Measurements from ENCODE around the gene ARF5.
"Not testable (repeated sequence)": the region's sequence is repeated elsewhere in the genome, so short reads cannot be mapped to it uniquely, and the experiment has no call there.

Gene ARF5

DNA sequence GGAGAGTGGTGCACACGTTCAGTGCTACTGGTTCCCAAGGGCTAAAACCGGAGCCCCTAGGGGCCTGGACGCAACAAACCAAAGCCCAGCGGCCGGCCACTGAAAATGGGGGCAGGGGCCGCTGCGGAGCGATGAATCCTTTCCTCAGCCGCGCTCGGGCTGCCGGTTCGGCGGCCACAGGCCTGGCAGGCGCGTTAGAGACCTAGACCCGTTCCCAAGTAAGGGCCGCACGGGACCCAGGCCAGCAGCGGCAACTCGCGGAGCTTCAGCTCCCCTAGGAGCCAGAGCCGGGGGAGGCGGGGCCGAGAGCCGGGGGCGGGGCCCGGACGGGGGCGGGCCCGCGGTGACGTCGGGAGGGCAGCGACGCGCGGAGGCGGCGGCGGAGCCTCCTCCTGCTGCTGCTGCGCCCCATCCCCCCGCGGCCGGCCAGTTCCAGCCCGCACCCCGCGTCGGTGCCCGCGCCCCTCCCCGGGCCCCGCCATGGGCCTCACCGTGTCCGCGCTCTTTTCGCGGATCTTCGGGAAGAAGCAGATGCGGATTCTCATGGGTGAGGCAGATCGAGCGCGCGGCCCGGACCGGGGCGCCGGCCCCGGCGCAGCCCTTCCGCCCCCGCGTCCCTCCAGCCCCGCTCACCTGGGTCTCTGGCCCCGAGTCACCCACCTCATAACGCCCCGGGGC is at the start of gene ARF5:
Gene ARF5 (plus strand): TSS at position 393 of the 678 bp plus-strand sequence. CDS start 88 bp downstream, at position 481.
- peak; percentile 91 for DNase-seq (ENCODE audit: low spot score)

DNA sequence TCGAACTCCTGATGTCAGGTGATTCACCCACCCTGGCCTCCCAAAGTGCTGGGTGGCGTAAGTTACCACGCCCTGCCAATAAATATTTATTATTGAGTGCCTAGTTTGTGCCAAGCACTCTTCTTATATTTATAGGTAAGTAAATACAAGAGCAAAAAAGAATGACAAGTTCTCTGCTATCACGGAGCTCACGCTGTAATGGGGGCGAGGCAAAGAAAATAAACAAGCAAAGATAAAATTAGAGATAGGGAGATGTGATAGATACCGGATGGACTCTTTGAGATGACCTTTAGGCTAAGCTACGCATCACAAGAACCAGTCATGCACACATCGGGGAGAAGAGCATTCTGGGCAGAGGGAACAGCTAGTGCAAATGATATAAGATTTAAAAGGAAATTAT is 49.1 kb upstream of the ARF5 start:
- no peak for DNase-seq (ENCODE audit: low spot score)

DNA sequence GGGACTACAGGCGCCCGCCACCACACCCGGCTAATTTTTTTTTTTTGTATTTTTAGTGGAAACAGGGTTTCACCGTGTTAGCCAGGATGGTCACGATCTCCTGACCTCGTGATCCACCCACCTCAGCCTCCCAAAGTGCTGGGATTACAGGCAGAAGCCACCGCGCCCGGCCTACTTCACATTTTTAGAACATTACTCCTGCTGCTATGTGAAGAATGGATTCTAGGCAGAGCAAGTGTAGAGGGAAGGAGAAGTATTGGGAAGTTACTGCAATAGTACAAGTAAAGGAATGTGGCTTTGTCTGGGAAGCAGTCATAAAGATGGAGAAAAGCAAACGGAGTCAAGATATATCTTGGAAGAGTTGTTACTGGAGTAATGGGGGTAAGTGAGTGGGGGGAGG is 47.8 kb upstream of the ARF5 start:
- DNase-seq (ENCODE audit: low spot score), result not testable (repeated sequence)

DNA sequence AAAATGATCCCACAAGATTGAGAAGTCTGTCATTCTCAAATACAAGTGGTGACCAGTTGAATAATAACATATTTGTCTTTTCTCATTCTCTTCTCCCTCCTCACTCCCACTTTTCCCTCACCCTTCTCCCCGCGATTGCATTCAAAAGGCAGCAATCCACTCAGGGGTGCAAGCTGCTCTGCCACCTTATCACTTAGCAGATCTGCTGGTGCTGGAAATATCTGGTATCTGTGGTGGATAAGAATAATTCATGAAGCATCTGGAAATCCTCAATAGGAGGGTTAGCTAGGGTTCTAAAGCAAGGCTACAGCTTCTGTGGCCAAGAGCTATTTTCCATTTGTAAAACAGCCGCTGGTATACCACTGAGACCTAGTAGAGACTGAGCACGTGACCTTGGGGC is 46.7 kb upstream of the ARF5 start:
- no peak for DNase-seq (ENCODE audit: low spot score)

DNA sequence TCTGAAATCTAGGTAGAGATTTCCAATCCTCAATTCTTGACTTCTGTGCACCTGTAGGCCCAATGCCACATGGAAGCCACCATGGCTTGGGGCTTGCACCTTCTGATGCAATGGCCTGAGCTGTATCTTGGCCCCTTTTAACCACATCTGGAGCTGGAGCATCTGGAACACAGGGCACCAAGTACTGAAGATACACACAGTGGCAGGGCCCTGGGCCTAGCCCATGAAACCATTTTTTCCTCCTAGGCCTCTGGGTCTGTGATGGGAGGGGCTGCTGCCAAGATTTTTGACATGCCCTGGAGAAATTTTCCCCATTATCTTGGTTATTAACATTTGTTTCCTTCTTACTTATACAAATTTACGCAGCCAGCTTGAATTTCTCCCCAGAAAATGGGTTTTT is 41.9 kb upstream of the ARF5 start:
- DNase-seq (ENCODE audit: low spot score), result no peak

DNA sequence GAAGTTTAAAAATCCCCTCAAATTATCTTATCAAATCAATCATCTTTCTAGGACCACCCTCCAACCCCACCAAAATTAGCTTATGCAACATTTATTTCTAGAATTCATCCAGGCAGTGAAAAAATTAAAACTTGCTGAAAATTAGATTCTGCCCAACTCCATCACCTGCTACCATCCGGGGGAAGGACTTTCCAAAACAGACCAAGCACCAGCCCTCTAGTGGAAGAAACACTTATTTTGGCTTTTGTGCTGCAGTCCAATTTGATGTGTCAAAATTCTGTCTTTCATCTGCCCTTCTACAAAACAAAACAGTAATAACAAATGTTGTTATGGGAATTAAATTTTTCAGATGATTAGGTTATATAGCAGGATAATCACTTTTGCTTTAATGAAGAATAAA is 38.0 kb upstream of the ARF5 start:
- DNase-seq (ENCODE audit: low spot score), result no peak

DNA sequence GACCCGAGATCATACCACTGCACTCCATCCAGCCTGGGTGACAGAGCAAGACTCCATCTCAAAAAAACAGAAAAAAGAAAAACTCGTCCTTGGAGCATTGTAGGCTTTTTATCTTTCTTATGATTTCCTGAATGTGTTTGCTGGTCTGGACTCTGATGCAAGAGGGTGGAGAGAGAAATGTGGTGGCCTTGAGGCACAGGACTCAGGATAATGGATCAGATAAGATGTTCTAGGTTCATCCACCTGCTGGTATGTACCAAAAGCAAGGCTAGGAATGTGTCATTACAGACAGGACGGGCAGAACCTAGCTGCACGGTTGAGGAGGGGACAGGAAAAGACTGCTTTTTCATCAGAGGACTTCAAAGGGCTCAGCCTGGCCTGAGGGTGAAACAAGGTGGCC is 36.3 kb upstream of the ARF5 start:
- DNase-seq (ENCODE audit: low spot score), result no peak

DNA sequence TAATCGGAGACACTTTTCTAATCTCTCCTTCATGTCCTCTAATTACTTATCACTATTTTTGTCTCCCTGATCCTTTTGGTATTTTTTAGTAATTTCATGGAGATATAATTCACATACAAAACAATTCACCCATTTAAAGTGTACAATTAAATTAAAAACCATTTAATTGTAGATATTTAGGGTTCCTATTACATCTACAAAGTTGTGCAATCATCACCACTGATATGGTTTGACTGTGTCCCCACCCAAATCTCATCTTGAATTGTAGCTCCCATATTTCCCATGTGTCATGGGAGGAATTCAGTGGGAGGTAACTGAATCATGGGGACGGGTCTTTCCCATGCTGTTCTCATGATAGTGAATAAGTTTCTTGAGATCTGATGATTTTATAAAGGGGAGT is 31.8 kb upstream of the ARF5 start:
- no peak for DNase-seq (ENCODE audit: low spot score)

DNA sequence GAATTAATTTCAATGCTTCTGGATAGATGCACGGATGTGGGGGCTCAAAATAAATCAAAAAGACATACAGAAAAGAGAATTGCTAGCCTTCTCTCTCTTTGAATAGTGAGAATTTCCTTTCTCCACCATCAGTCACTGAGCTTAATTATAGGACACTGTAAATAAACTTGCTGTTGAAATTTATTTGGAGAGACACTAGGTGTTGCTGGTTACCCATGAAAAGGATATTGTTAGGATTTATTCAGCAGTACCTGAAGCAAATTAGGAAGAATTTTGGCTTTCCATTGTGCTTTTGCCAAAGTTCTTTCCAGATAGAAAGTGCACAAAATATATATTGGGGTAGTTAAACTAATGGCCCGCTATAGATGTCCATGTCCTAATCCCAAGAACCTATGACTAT is 30.4 kb upstream of the ARF5 start:
- DNase-seq (ENCODE audit: low spot score), result no peak

DNA sequence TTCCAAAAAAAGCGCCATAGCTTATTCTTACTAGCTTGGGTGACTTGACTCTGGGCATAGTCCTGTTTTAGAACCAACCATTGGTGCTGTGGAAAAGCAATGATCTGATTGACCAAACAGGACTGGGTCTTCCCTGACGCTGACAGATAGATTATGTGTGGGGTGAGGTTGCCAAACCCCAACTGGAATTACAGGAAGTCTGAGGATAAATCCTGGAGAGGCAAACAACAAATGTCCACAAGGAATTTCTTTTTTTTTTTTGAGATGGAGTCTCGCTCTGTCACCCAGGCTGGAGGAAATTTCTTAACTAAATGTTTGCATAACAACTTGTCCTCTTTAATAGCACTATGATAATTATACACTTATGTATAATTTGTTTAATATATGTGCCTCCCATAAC is 22.0 kb upstream of the ARF5 start:
- no peak for DNase-seq (ENCODE audit: low spot score)

DNA sequence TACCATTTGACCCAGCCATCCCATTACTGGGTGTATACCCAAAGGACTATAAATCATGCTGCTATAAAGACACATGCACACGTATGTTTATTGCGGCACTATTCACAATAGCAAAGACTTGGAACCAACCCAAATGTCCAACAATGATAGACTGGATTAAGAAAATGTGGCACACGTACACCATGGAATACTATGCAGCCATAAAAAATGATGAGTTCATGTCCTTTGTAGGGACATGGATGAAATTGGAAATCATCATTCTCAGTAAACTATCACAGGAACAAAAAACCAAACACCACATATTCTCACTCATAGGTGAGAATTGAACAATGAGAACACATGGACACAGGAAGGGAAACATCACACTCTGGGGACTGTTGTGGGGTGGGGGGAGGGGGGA is 20.2 kb upstream of the ARF5 start:
- DNase-seq (ENCODE audit: low spot score), result not testable (repeated sequence)

DNA sequence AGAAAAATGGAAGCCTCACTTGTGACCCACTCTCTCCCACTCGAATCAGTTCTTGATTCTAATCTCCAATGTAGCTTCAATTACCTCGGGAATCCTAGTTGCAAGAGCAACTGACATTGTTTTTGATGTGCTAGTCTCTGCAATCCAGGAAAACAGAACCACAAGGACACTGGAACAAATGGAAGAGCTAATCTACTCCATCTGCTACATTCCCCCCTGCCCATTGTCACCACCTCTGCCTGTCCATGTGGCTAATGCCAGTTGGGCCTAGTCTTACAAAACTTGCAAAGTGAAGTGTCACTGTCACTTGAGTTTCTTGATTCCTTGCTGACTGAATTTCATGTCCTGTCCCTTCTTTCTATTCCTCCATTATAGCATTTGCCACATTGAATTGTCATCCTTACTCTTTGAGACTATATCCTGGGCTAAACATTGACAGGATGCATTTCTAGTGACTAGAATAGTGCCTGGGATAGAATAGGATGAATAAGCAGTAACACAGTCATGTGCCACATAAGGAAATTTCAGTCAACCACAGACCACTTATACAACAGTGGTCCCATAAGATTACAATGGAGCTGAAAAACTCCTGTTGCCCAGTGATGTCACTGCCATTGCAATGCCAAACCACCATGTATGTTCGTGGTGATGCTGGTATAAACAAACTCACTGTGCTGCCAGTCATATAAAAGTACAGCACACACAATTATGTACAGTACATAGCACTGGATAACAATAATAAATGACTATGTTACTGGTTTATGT is 16.3 kb upstream of the ARF5 start:
- no peak for DNase-seq (ENCODE audit: low spot score)

DNA sequence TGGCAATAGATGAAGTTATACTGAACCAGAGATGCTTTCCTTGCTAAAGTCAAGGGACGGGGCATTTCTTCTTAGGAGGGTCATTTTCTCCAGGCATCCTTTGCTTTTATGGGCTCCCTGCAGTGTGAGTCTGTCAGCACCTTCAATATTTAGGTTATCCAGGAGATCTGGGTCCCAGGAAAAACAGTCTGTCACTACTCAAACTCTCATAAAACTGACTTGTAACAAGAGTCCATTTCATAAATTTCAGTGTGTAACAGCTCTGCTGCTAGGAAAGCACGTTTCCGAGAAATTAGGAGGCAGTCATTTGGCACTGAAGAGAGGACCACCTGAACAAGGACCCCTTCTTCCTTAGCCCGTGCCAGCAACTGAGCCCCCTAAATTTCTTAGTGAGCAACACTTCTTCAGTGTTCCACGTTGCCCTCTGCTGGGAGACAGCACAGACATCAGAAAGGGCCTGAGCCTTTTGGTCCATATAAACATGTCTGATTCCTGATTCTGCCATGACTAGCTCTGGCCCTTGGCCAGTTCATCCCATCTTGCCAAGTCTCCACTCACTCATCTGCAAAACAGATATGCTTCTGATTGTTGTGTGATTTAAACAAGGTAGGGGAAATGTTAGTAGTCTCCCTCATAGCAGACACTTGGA is 10.1 kb upstream of the ARF5 start:
- DNase-seq (ENCODE audit: low spot score), result no peak

DNA sequence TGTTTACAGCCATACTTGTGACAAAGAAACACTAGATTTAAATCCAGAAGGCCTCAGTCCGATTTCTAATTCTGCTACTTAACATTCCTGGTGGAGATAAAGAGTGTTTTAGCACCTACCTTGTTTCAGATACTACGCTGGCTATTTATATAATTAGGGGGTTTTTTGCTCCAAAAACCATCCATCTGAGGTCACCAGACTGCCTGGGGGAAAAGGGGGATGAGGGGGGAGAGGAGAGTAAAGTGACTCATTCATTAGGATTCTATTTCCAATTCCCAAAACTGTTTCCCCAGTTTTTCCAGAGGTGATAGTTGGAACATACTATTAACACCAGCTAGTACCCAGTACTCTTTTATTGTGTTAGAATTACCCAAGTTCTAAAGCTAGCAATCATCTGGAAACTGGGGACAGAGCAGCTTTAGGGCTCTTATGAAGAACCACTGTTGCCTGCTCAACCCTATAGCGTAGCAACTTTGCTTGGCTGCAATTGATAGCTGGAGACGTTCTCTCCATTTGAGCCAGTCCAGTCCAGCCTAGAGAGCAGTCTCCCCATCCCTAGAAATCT is 9.4 kb upstream of the ARF5 start:
- no peak for DNase-seq (ENCODE audit: low spot score)

DNA sequence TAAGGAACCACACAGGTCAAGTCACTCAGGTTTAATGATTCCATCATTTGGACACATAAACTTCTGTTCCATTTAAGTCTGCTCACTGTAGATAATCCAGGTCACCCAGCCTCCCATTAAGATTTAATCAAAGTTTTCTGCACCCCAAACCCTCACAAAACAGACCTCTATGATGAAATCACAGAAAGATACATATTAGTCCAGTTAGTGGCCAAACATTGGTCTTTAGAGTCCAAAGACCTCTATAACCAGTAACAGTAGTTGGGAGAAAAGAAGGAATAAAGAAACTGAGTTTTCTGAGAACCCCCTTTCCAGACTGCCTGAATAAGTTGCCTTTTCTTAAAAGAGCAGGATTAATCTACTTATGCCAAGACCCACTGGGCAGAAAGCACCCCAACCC is 7.6 kb upstream of the ARF5 start:
- no peak for DNase-seq (ENCODE audit: low spot score)

DNA sequence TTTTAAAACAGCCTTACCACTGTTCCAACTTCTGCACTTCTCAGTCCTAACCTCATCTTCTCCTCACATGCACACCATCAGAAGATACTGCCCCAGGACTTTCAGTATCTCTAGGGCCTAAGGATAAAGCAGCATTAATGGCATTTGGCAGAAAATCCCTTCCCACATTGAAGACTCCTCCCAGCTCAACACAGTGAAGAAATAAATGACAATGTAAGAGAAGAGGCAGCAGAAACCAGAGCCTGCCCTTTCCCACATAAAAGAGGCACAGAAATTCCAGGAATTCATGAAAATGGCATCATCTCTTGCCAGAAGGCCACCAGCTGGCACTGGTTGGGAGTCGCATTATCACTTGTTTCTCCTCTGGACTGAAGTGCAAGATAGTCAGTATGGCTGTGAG is 6.5 kb upstream of the ARF5 start:
- DNase-seq (ENCODE audit: low spot score), result no peak

DNA sequence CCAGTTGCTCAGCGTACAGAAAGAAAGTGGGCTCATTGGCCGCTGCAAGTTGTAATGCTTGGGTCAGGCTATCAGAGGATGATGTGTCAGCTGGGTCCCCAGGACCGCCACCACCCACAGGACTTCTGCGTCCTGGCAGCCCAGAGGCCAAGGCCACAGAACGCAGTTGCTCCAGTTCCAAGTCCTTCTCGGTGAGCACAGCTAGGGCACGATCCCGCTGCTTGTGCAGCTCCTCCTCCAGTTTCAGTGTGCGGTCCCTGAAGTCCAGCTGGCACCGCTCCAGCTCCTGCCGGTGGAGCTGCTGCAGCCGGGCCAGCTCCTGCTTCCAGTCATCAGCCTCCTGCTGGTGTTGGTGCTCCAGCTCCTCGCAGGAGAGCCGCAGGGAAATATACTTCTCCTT is 5.8 kb upstream of the ARF5 start:
- DNase-seq (ENCODE audit: low spot score), result no peak

DNA sequence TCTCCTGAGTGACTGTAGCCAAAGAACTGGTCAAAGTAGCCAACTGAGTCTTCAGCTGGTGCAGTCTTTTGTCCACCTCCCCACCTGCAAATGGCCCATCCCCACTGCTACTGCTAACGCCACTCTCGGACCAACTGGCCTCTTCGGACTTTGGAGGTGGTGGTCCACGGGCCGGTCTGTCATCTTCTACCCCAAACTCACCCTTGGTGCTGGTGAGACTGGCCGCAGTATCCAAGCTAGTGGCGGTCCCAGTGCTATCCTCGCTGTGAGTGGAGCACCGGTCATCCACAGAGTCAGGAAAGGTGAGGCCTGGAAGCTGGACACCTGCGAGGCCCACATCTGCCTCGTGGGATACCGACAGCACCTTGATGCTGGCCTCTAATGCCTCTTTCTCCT is 3.6 kb upstream of the ARF5 start:
- DNase-seq (ENCODE audit: low spot score), result no peak

DNA sequence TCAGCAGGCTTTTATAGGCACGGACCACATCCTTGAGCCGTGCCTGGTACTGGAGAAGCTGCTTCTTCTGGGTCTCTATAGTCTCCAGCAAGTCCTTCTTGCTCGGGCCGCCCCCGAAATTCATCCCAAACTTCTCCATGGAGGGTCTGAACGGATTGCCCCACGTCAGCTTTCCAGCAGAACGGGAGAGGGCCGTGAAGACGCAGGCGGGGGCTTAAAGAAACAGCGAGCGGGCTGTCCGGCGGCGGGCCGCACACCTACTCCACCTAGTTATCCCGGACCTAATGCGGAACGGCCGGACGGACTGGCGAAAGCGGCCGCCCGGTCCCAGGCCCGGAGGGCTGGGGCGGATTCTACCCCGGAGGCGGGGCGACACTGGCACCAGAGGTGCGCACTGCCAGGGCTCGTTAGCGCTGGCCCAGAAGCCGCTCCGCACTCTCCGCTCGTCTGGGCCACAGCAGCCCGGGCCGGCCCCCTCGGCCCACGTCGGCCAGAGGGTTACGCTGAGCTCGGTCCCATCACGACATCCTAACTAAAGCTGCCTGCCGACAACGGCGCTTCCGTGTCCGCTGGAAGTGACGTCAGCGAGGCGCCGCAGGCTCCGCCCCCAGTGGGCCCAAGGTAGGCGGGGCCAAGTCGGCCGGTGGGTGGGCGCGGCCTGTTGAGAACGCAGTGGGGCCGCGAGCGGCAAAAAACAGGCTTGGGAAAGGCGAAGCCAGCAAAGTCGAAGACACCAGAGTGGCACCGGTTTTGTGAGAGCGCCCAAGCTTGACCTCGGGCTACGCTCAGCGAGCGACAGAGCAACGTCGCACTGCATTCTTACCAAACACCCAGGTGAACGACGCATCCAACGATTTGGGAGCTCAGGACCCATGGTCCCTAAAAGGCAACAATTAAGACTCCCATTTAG is 2.9 kb upstream of the ARF5 start, which contains the start of gene GCC1:
Gene GCC1 (minus strand): TSS at position 553 of the 910 bp plus-strand sequence. CDS start 414 bp downstream, at position 139.
- peak; percentile 90 for DNase-seq (ENCODE audit: low spot score)

DNA sequence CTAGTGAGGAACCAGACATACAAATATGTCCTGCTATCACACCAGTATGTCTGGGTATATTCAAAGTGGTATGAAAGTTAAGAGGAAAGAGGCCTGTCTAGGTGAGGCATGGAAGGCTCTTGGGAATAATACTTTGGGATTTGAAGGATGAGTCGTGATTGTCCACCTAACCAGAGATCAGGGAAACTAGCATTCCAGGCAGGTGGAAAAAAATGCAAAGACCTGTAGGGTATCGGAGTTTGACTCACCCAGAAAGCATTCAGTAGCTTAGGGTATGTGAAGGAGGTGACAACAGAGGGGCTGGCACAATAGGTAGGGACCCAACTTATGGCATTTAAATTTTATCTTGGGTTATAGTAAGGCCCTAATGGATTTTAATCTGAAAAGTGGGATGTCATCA is 1.9 kb upstream of the ARF5 start:
- DNase-seq (ENCODE audit: low spot score), result no peak

DNA sequence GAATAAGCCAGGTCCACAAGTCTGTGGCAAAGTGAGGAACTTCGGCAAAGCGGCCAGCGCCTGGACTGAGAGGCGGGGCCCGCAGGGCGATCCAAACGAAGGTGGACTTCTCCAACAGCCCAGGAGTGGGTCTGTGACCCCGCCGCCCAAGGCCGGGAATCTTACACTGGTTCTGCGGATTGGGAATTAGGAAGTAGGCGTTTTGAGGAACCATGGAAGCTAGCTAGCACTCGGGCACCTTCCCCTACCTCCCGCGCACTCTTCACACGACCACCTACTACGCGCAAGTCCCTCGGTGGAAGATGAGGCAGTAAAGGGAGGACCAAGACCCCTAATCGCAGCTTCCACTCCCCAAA is 570 bp upstream of the ARF5 start:
- no peak for DNase-seq (ENCODE audit: low spot score)

All from putamen (tissue), 1 donor.